Epithelial cell of proximal tubule (primary cell): Measurements from ENCODE around the gene AOPEP. TPM values are rescaled to one million over a fixed set of nuclear protein-coding genes. Genes with fewer than 3 reads are reported as not detected.

Experiments
- DNase-seq: peaks from one replicate; pipeline ENCODE4 v3.0.0-alpha.2; 2011; ENCODE audit warnings: low read depth
- H3K4me3 ChIP-seq: 2 replicates; pipeline ENCODE4 v1.5.1; 2011; ENCODE audit warnings: low read depth, mild to moderate bottlenecking, low read length
- total RNA-seq: library from RNA; depleted of rRNA; stranded (reverse); fragments of >200 nt; gene quantifications from 2 replicates; pipeline ENCODE4 v1.2.3, GENCODE V29; 2015
- TF ChIP-seq, protein P1 (sequence below): conservative IDR thresholded peaks from 2 replicates; pipeline ENCODE4 v1.5.1; 2012; ENCODE audit warnings: low read depth, mild to moderate bottlenecking, low read length

The AOPEP gene
- total RNA-seq, 1 donor from 2014 or later: 27.0 TPM

DNA sequence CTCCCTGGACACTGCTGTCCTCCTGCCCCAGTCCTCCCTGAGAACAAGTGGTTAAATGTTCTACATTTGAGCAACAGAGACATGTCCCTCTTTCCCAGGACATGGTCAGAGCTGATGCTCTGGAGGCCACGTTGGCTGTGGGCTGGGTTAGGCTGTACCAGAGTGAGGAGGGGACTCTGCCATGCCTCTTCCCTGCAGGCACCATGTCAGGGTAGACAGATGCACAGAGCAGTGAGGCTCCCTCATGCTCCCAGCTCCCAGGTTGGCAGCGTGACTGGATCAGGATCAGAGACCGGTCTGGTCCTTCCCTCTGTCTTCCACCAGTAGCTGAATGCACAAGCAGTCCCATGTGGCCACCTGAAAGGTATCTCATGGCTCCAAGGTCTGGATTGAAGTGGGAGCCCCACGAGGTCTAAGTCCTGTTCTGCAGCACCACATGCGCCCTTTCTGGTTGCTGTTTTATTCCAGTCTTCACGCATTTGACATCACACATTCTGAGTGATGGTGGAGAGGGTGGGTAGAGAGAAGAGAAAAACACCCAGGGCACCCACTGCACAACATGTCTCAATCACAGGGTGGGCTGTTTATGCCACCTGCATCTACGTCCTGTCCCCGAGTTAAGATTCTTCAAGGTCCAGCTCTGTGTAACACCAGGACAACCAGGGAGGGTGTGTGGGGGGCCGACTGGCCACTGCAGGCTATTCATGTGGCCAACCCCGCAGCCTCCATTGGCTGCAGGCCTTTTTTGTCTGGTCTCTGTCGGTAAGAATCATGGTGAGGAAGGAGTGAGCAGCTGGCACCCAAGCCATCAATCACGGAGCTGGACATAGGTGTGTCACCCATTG lies 386.2 kb downstream of the AOPEP start:
- DNase-seq: no peak
- no peak overlapping the region for H3K4me3 ChIP-seq
- TF ChIP-seq, protein P1, sequence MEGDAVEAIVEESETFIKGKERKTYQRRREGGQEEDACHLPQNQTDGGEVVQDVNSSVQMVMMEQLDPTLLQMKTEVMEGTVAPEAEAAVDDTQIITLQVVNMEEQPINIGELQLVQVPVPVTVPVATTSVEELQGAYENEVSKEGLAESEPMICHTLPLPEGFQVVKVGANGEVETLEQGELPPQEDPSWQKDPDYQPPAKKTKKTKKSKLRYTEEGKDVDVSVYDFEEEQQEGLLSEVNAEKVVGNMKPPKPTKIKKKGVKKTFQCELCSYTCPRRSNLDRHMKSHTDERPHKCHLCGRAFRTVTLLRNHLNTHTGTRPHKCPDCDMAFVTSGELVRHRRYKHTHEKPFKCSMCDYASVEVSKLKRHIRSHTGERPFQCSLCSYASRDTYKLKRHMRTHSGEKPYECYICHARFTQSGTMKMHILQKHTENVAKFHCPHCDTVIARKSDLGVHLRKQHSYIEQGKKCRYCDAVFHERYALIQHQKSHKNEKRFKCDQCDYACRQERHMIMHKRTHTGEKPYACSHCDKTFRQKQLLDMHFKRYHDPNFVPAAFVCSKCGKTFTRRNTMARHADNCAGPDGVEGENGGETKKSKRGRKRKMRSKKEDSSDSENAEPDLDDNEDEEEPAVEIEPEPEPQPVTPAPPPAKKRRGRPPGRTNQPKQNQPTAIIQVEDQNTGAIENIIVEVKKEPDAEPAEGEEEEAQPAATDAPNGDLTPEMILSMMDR: no peak

DNA sequence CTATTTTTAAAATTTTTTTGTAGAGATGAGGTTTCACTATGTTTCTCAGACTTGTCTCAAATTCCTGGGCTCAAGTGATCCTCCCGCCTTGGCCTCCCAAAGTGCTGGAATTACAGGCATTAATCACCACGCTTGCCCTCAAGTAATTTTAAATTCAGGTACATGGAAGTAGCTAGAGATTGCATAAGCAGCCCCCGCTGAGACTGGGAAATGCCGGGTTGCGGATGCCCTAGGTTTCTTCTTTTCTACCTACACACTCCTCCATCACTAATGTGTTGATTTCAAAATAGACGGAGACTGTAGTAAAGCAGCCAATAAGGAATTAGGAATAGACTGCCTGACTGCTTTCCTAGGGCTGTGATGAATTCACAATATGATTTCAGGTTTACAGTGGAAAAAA lies 388.6 kb downstream of the AOPEP start:
- H3K4me3 ChIP-seq: no peak overlapping the region
- no peak for DNase-seq
- TF ChIP-seq, protein P1: no peak

DNA sequence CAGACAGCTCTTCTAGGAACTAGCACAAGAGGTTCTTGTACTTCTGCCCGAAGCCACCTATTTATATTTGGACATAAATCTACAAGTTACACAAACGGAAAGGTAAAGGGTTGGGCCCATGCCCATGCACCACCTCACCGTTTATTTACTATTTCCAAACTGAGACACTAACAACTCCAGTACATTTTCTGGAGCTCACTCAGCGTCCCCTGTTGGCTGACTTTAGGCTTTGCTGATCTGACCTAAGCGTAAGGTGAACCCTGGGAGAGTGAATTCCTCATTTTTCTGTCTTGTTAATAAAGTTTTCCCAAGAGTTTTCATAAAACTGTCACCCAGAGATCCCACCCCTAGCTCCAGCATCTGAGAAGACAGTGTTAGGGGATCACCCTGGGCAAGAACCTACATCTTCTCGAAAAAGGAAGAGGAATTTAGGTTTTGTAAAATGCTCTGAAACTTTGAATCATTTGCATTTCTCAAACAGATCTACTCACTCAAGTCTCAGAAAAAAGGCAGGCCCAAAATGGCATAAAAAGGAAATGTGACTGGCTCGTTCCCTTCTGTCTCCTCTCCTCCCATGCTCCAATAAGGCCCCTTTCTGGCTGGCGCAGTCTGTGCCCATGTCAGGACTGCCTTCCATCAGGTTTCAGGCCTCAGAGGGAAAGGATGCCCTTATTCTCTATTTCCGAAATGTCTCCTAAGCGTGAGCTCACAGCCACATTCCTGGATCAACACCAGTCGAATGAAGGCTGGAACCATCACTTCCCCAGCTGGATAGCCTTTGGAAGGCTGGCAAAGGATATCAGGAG lies 389.7 kb downstream of the AOPEP start:
- TF ChIP-seq, protein P1: peak; percentile 34
- no peak overlapping the region for H3K4me3 ChIP-seq
- no peak for DNase-seq

DNA sequence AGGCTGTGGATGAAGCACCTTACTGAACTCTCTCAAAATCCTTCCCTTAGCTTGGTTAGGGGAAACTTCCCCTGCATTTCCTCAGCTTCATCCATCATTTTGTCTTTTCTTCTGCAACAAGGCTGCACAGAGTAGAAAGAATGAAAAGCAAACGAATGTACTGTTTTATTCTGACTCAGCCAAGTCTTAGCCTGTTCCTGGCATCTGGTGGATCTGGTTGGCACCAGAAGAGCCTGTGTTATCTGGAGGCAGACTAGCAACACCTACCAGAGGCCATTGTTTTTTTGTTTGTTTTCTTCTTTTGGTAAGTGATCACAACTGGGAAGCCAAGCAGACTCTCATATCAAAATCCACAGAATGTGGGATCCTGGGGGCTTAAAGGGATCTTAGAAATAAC lies 390.3 kb downstream of the AOPEP start:
- no peak overlapping the region for H3K4me3 ChIP-seq
- TF ChIP-seq, protein P1: no peak
- no peak for DNase-seq

DNA sequence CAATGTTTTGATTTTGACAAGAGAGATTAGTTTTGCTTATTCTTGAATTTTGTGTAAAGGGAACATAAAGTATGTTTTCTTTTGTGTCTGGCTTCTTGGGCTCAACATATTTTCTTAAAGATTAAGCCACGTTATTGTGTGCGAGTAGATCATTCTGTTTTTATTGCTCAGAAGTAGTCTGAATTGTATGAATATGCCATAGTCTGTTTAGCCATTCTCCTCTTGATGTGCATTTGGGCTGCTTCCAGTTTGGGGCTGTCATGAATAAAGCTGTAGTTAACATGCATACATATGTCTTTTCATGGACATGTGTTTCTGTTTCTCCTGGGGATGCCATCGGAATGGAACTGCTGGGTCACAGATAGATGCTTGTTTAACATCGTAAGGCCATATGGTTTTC lies 392.1 kb downstream of the AOPEP start:
- TF ChIP-seq, protein P1: no peak
- no peak overlapping the region for H3K4me3 ChIP-seq
- no peak for DNase-seq

DNA sequence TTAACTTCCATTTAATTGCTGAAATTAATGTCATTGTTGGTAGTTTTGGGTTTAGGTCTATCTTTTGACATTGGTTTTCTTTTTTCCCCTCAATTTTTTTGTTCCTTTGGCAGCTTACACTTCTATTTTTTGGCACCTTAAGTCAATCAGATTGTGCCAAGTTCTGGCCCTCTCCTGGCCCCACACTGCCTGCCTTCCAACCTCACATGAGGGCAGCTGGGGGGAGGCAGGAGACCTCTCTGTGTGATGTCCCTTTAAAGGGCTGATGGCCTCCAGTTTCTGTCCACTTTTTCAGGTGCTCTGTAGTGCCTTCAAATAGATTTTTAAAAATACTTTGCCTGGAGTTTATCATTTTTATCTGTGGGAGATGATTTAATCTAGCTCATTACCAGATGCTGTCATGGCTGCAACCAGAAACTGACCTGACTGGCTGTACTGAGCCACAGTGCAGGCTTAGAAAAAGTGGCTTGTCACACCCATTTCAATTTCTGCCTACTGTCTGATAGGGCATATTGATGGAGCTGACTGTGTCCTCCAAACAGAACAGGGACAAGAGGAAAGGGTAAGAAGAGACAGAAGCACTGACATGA lies 394.4 kb downstream of the AOPEP start:
- no peak overlapping the region for H3K4me3 ChIP-seq
- TF ChIP-seq, protein P1: no peak
- no peak for DNase-seq
